Heart left ventricle (tissue), 16 donors: Measurements from ENCODE around the gene SEC24C. TPM values are rescaled to one million over a fixed set of nuclear protein-coding genes. Genes with fewer than 3 reads are reported as not detected.
"Not testable (repeated sequence)": the region's sequence is repeated elsewhere in the genome, so short reads cannot be mapped to it uniquely, and the experiment has no call there.

Experiments
- ATAC-seq, 4 donors: fragments of 200-7000 bp; cut with Tn5 transposase; one replicate each; pipeline ENCODE4 v1.9.1; 2020 to 2022; ENCODE audit warnings: moderate library complexity in 4 of 4, mild to moderate bottlenecking in 3 of 4, moderate number of reproducible peaks in 1 of 4
- DNase-seq, 5 donors: peaks; one replicate each; pipeline ENCODE4 v3.0.0-alpha.2; 2020
- H3K27ac ChIP-seq, 12 donors: fragments of 200-600 bp; sonication (generic) in 4 of 12; one replicate each; pipeline versions ENCODE4 v1.5.0 to v1.8.0; 2016 to 2022; ENCODE audit warnings: mild to moderate bottlenecking in 2 of 12
- H3K27me3 ChIP-seq, 9 donors: fragments of 200-600 bp; sonication (generic) in 2 of 9; one replicate each; pipeline versions ENCODE4 v1.5.1 to v1.8.0; 2016 to 2022; ENCODE audit warnings: mild to moderate bottlenecking in 3 of 9
- H3K36me3 ChIP-seq, 9 donors: fragments of 200-600 bp; sonication (generic) in 2 of 9; one replicate each; pipeline versions ENCODE4 v1.5.0 to v1.8.0; 2018 to 2022; ENCODE audit warnings: mild to moderate bottlenecking in 2 of 9
- H3K4me1 ChIP-seq, 12 donors: fragments of 200-600 bp; sonication (generic) in 4 of 12; one replicate each; pipeline versions ENCODE4 v1.5.0 to v1.8.0; 2016 to 2022; ENCODE audit warnings: mild to moderate bottlenecking in 3 of 12
- H3K4me3 ChIP-seq, 12 donors: fragments of 200-600 bp; sonication (generic) in 4 of 12; one replicate each; pipeline versions ENCODE4 v1.5.0 to v1.8.0; 2017 to 2022; ENCODE audit warnings: mild to moderate bottlenecking in 9 of 12, moderate library complexity in 4 of 12
- H3K9me3 ChIP-seq, 12 donors: fragments of 200-600 bp; sonication (generic) in 4 of 12; one replicate each; pipeline versions ENCODE4 v1.5.0 to v1.8.0; 2016 to 2022; ENCODE audit warnings: mild to moderate bottlenecking in 1 of 12
- CTCF ChIP-seq, 12 donors: fragments of 200-600 bp; sonication (generic) in 4 of 12; IDR thresholded peaks; one replicate each; pipeline versions ENCODE4 v1.5.0 to v1.8.0; 2018 to 2022; ENCODE audit warnings: antibody characterized with exemption in 12 of 12, mild to moderate bottlenecking in 5 of 12
- POLR2A ChIP-seq, 2 donors: fragments of 450-650 bp; IDR thresholded peaks; one replicate each; pipeline ENCODE4 v1.6.1; 2017; ENCODE audit warnings: antibody characterized with exemption in 2 of 2, mild to moderate bottlenecking in 2 of 2, moderate library complexity in 2 of 2
- WGBS, 4 donors: extraction: QIAGEN DNeasy Blood & Tissue Kit in 2 of 4; methylation state at CpG; one replicate each; pipeline versions ENCODE4 v1.1.5 to v1.1.7; 2013 to 2018; 5-methylcytosine and 5-hydroxymethylcytosine counted together
- intact Hi-C, 10 donors: fragments of 100-400 bp; cut with DNase I; formaldehyde crosslinking; loops; one replicate each; pipeline versions ENCODE4 v1.11.1 to v1.14.2; 2022
- polyA plus RNA-seq, 2 donors: library from polyadenylated mRNA; stranded (reverse); fragments of 200-250 nt; gene quantifications; one replicate each; pipeline ENCODE4 v1.2.3, GENCODE V29; 2013
- total RNA-seq, 9 donors: library from RNA; depleted of rRNA in 2 of 9; stranded (reverse); fragments of >200 nt in 2 of 9; fragmentation: NEBNext Ultra II Directional in 3 of 9; extraction: Animal tissue kit (Norgen Biotek cat#: 25700) in 3 of 9; gene quantifications; one replicate each; pipeline versions ENCODE4 v1.1.0 to v1.2.4, GENCODE V29; 2016 to 2023
- donor health status: ischemic (EF 13 %, LVEDD 7.1; RV severe dilation, severe dysfunction).
- donor health status: healthy with polysubstance abuse.
- donor health status: DM: no; HTN: yes; CAD: no.
- donor health status: DM: no; HTN: no; CAD: no.
- donor health status: ischemic (EF 25% LVEDD 6.9; RV normal size, moderate dysfunction).
- donor health status: ischemic (EF 25% LVEDD 5.7; RV mildly dilated, moderate dysfunction).
- donor health status: healthy.
- donor health status: DM: yes; HTN: yes; CAD: no.
- donor health status: ischemic (EF 35%, LVEDD 5.7; RV mildly dilated, moderate dysfunction).
- donor health status: nonischemic (EF 11% LVEDD 7.7; RV severe dilation, severe dysfunction).
- donor health status: DM: yes; HTN: yes; CAD: no.
- donor health status: PGD.
- donor health status: ischemic (EF 29% LVEDD 5.4; RV normal size, mild dysfunction).
- donor health status: nonischemic (EF 23%, LVEDD 6.1; RV moderate dilation, normal function).

The SEC24C gene
- total and polyA plus RNA-seq, 11 donors: 26.4 to 65.5 (median 49.5) TPM

- ATAC-seq: no peak
- Histone ChIP-seq H3K27ac (peak overlapping the region in 4 of 12 donors; percentile 14 to 67 (median 35)), H3K4me3 (peak overlapping the region in 1 of 12 donors; percentile 29), H3K36me3 (peaks cover 0 to 57% (median 41%) of the 10 kb centered on the region in 9 donors), H3K27me3 (no peaks in the 10 kb centered on the region), H3K9me3 (no peaks in the 10 kb centered on the region), H3K4me1 (peaks cover 5 to 42% (median 23%) of the 10 kb centered on the region in 12 donors)
- 81 to 89% (median 85%) methylated on average over 9 to 16 of the region's 16 CpGs for WGBS, 4 donors
- intact Hi-C loops: loop anchor here in 3 of 10 donors (5.0 to 10.0 kb wide), 2 partner anchors 79 to 82 kb away; partner anchors contain the start of gene SYNPO2L (in 1 of the 3)
- TF ChIP-seq POLR2A (IDR thresholded peaks at IDR 0.05): no peak
- no peak for TF ChIP-seq CTCF (IDR thresholded peaks at IDR 0.05)
- no peak for DNase-seq
These were observed 10.0 kb upstream of the SEC24C start for GRCh38 chr10:73734028-73734720.

GRCh38 chr10:73734796-73735305 lies 9.3 kb upstream of the SEC24C start:
- no peaks in the 10 kb centered on the region for H3K9me3 ChIP-seq
- peaks cover 0 to 64% (median 42%) of the 10 kb centered on the region in 9 donors for H3K36me3 ChIP-seq
- peaks cover 5 to 42% (median 19%) of the 10 kb centered on the region in 12 donors for H3K4me1 ChIP-seq
- no peak for TF ChIP-seq CTCF (IDR thresholded peaks at IDR 0.05)
- TF ChIP-seq POLR2A (IDR thresholded peaks at IDR 0.05): no peak
- intact Hi-C loops: loop anchor here in 3 of 10 donors (5.0 to 10.0 kb wide), 2 partner anchors 80 to 83 kb away; partner anchors contain the start of gene SYNPO2L (in 1 of the 3)
- ATAC-seq: no peak
- 78 to 87% (median 81%) methylated on average over 5 of the region's 5 CpGs for WGBS, 4 donors
- H3K4me3 ChIP-seq: no peak overlapping the region
- DNase-seq: peak in 1 of 5 donors; percentile 45
- no peak overlapping the region for H3K27ac ChIP-seq
- no peaks in the 10 kb centered on the region for H3K27me3 ChIP-seq

- not testable (repeated sequence) for H3K4me3 ChIP-seq, ATAC-seq, DNase-seq, H3K27ac ChIP-seq, H3K27me3 ChIP-seq, H3K9me3 ChIP-seq
- Histone ChIP-seq H3K36me3 (peaks cover 0 to 38% (median 29%) of the 10 kb centered on the region in 9 donors), H3K4me1 (peaks cover 0 to 28% (median 20%) of the 10 kb centered on the region in 12 donors)
- intact Hi-C loops: loop anchor here in 1 of 10 donors (10.0 kb wide), 1 partner anchor 86 kb away; the partner anchor contains the start of gene SYNPO2L
- WGBS, 4 donors: 92 to 97% (median 94%) methylated on average over 17 to 18 of the region's 18 CpGs
These were observed 3.5 kb upstream of the SEC24C start for GRCh38 chr10:73740501-73741254.

GRCh38 chr10:73742454-73742734 lies 1.8 kb upstream of the SEC24C start:
- Histone ChIP-seq H3K27ac (no peak overlapping the region), H3K4me1 (peaks cover 0 to 38% (median 32%) of the 10 kb centered on the region in 12 donors), H3K4me3 (no peak overlapping the region), H3K9me3 (no peaks in the 10 kb centered on the region), H3K27me3 (no peaks in the 10 kb centered on the region), H3K36me3 (peaks cover 0 to 35% (median 28%) of the 10 kb centered on the region in 9 donors)
- WGBS, 4 donors: 90 to 96% (median 91%) methylated on average over 5 of the region's 5 CpGs
- TF ChIP-seq CTCF (IDR thresholded peaks at IDR 0.05) (no peak), POLR2A (IDR thresholded peaks at IDR 0.05) (no peak)
- ATAC-seq (no peak), DNase-seq (no peak)
- intact Hi-C loops: loop anchor here in 1 of 10 donors (10.0 kb wide), 1 partner anchor 88 kb away; the partner anchor contains the start of gene SYNPO2L
